CD14-positive monocyte (primary cell): Measurements from ENCODE around the gene TBC1D19. TPM values are rescaled to one million over a fixed set of nuclear protein-coding genes. Genes with fewer than 3 reads are reported as not detected.

Experiments
- DNase-seq, 3 donors: peaks; one replicate each; pipeline ENCODE4 v3.0.0-alpha.2; 2011 to 2022
- H2AFZ ChIP-seq: 2 replicates; pipeline ENCODE4 v1.6.0; 2012; ENCODE audit warnings: mild to moderate bottlenecking, low read depth, low read length, inconsistent platforms; ENCODE audit not compliant: insufficient read depth, poor library complexity, severe bottlenecking
- H3K27ac ChIP-seq, 2 donors: 1 replicate in 1 of 2; 2 replicates in 1 of 2; pipeline ENCODE4 v1.5.1; 2012 to 2013; ENCODE audit warnings: low read length in 2 of 2, control low read depth in 1 of 2, inconsistent platforms in 1 of 2, low read depth in 1 of 2, mild to moderate bottlenecking in 1 of 2
- H3K27me3 ChIP-seq, 2 donors: one replicate each; pipeline versions ENCODE4 v1.6.0 to v1.6.1; 2011 to 2013; ENCODE audit warnings: low read length in 2 of 2; ENCODE audit not compliant: control insufficient read depth in 2 of 2, insufficient read depth in 2 of 2
- H3K36me3 ChIP-seq, 2 donors: replicated peaks in 1 of 2; 1 replicate in 1 of 2; 2 replicates in 1 of 2; pipeline versions ENCODE4 v1.5.1 to v1.6.1; 2012 to 2013; ENCODE audit warnings: low read length in 2 of 2, control low read depth in 1 of 2, inconsistent platforms in 1 of 2, mild to moderate bottlenecking in 1 of 2; ENCODE audit not compliant: insufficient read depth in 2 of 2, control insufficient read depth in 1 of 2
- H3K4me1 ChIP-seq, 2 donors: 1 replicate in 1 of 2; 2 replicates in 1 of 2; pipeline versions ENCODE4 v1.5.1 to v1.6.1; 2012 to 2013; ENCODE audit warnings: low read length in 2 of 2, control low read depth in 1 of 2, inconsistent platforms in 1 of 2, mild to moderate bottlenecking in 1 of 2, moderate library complexity in 1 of 2; ENCODE audit not compliant: insufficient read depth in 2 of 2, control insufficient read depth in 1 of 2
- H3K4me2 ChIP-seq: replicated peaks from 2 replicates; pipeline ENCODE3; 2012; ENCODE audit warnings: low read length, moderate library complexity, mild to moderate bottlenecking; ENCODE audit not compliant: poor library complexity, severe bottlenecking; ENCODE audit errors: extremely low read depth
- H3K4me3 ChIP-seq, 3 experiments: fragments of 200-600 bp in 1 of 3; sonication (generic) in 1 of 3; replicated peaks in 1 of 3; 1 replicate in 2 of 3; 2 replicates in 1 of 3; pipeline ENCODE4 v1.5.1; 2011 to 2013; ENCODE audit warnings: low read length in 3 of 3, mild to moderate bottlenecking in 3 of 3, control low read depth in 2 of 3, low read depth in 2 of 3, inconsistent platforms in 1 of 3, moderate library complexity in 1 of 3
- H3K79me2 ChIP-seq: 2 replicates; pipeline ENCODE4 v1.6.0; 2012; ENCODE audit warnings: mild to moderate bottlenecking, control low read depth, inconsistent platforms, low read length, moderate library complexity; ENCODE audit not compliant: insufficient read depth
- H3K9ac ChIP-seq: 2 replicates; pipeline ENCODE4 v1.6.0; 2017; ENCODE audit warnings: low read length, mild to moderate bottlenecking; ENCODE audit not compliant: insufficient read depth, poor library complexity, severe bottlenecking
- H3K9me3 ChIP-seq, 2 donors: replicated peaks in 1 of 2; 1 replicate in 1 of 2; 2 replicates in 1 of 2; pipeline versions ENCODE4 v1.5.1 to v1.6.1; 2012 to 2013; ENCODE audit warnings: low read length in 2 of 2, control low read depth in 1 of 2; ENCODE audit not compliant: control insufficient read depth in 1 of 2, insufficient read depth in 1 of 2
- H4K20me1 ChIP-seq: 2 replicates; pipeline ENCODE4 v1.6.0; 2012; ENCODE audit warnings: mild to moderate bottlenecking, low read length, control low read depth, moderate library complexity; ENCODE audit not compliant: insufficient read depth
- H3K27ac Mint-ChIP-seq, 7 donors: one replicate each; pipeline ENCODE4 v1.8.0; 2020; ENCODE audit warnings: mild to moderate bottlenecking in 7 of 7, mixed read lengths in 7 of 7, moderate library complexity in 6 of 7, inconsistent platforms in 2 of 7
- H3K27me3 Mint-ChIP-seq, 3 donors: one replicate each; pipeline ENCODE4 v1.8.0; 2021 to 2022; ENCODE audit warnings: low read depth in 3 of 3, mild to moderate bottlenecking in 3 of 3, mixed read lengths in 3 of 3, moderate library complexity in 3 of 3, inconsistent platforms in 1 of 3
- H3K36me3 Mint-ChIP-seq, 2 donors: one replicate each; pipeline ENCODE4 v1.8.0; 2020; ENCODE audit warnings: mixed read lengths in 2 of 2, inconsistent platforms in 1 of 2, mild to moderate bottlenecking in 1 of 2
- H3K4me1 Mint-ChIP-seq: one replicate; pipeline ENCODE4 v1.8.0; 2020; ENCODE audit warnings: mild to moderate bottlenecking, mixed read lengths
- H3K4me3 Mint-ChIP-seq, 2 donors: one replicate each; pipeline ENCODE4 v1.8.0; 2020; ENCODE audit warnings: mild to moderate bottlenecking in 2 of 2, mixed read lengths in 2 of 2, moderate library complexity in 1 of 2
- H3K9me3 Mint-ChIP-seq, 7 donors: one replicate each; pipeline ENCODE4 v1.8.0; 2020 to 2022; ENCODE audit warnings: mixed read lengths in 7 of 7, mild to moderate bottlenecking in 6 of 7, moderate library complexity in 6 of 7, inconsistent platforms in 2 of 7
- WGBS: methylation state at CpG from one replicate; pipeline ENCODE4 v1.1.5; 2013; ENCODE audit warnings: missing lambda C conversion rate; ENCODE audit not compliant: insufficient coverage; 5-methylcytosine and 5-hydroxymethylcytosine counted together
- intact Hi-C, 2 donors: fragments of 100-400 bp; cut with micrococcal nuclease; formaldehyde crosslinking; loops; one replicate each; pipeline versions ENCODE4 v1.15.0 to v1.15.1; 2023
- polyA plus RNA-seq, 3 donors: library from polyadenylated mRNA; depleted of rRNA in 1 of 3; unstranded in 2 of 3; stranded (reverse) in 1 of 3; fragments of 300-500 nt in 2 of 3; fragments of >200 nt in 1 of 3; fragmentation: Illumina TruSeq in 2 of 3; gene quantifications; 1 replicate in 2 of 3; 2 replicates in 1 of 3; pipeline ENCODE4 v1.2.3, GENCODE V29; 2012 to 2021
- TF ChIP-seq, protein P1 (sequence below): fragments of 200-600 bp; IDR thresholded peaks from one replicate; pipeline ENCODE4 v1.8.0; 2022; ENCODE audit warnings: antibody characterized with exemption, mild to moderate bottlenecking

Gene TBC1D19
- polyA plus RNA-seq, 3 donors = 0.19 to 0.84 (median 0.33) TPM

DNA sequence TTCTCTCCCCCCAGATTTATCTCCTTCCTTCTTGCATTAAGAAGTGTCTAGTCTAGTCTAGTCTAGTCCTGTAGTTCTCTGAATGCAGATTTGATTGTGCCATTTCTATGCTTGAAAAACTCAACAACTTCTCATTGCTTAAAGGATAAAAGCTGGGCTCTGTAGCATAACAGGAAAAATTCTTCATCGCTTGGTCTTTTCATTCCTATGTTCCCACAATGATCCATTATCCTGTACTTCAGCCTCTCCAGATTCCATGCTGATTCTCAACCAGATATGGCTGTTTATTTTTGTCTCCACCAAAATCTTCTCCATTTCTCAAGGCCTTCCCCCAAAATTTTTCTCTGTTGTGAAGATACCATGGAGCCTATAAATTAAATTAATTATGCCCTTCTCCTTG, 173.9 kb downstream of the TBC1D19 start:
- H3K27ac Mint-ChIP-seq = no peak overlapping the region

DNA sequence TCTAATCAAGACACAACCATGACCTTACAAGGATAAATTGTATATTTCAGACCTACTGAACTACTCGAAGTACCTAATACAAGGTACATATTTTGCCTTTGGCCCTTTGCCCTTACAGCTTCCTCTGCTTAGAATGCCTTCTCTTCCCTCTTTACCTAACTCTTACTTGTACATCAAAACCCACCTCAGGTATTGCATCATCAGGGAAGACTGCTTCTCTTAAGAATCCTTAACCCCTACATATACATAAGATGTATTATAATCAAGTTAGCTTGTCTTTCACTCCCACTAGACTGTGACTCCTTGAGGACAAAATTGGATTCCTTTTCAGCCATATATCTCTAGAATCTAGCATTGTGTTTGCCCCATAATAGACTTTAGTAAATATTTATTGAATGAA, 175.0 kb downstream of the TBC1D19 start:
- H3K4me1 Mint-ChIP-seq = peaks cover 13% of the 10 kb centered on the region
- TF ChIP-seq, protein P1, sequence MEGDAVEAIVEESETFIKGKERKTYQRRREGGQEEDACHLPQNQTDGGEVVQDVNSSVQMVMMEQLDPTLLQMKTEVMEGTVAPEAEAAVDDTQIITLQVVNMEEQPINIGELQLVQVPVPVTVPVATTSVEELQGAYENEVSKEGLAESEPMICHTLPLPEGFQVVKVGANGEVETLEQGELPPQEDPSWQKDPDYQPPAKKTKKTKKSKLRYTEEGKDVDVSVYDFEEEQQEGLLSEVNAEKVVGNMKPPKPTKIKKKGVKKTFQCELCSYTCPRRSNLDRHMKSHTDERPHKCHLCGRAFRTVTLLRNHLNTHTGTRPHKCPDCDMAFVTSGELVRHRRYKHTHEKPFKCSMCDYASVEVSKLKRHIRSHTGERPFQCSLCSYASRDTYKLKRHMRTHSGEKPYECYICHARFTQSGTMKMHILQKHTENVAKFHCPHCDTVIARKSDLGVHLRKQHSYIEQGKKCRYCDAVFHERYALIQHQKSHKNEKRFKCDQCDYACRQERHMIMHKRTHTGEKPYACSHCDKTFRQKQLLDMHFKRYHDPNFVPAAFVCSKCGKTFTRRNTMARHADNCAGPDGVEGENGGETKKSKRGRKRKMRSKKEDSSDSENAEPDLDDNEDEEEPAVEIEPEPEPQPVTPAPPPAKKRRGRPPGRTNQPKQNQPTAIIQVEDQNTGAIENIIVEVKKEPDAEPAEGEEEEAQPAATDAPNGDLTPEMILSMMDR = no peak
- no peaks in the 10 kb centered on the region for H3K9me3 Mint-ChIP-seq
- H3K36me3 Mint-ChIP-seq = peaks cover 0 to 2% of the 10 kb centered on the region in 2 donors
- H3K79me2 ChIP-seq = no peaks in the 10 kb centered on the region
- no peak overlapping the region for H3K27ac ChIP-seq
- no peaks in the 10 kb centered on the region for H3K27me3 ChIP-seq
- H3K4me3 Mint-ChIP-seq = no peak overlapping the region
- H3K27ac Mint-ChIP-seq = no peak overlapping the region
- intact Hi-C loops = no loop called here
- no peak overlapping the region for H3K9ac ChIP-seq
- no peaks in the 10 kb centered on the region for H4K20me1 ChIP-seq
- peaks cover 10 to 12% of the 10 kb centered on the region in 2 donors for H3K4me1 ChIP-seq
- no peak for DNase-seq
- H2AFZ ChIP-seq = no peak overlapping the region
- no peak overlapping the region for H3K4me3 ChIP-seq
- WGBS = no CpG with 5 or more reads among the region's 1 CpG
- no peaks in the 10 kb centered on the region for H3K9me3 ChIP-seq
- no peak overlapping the region for H3K4me2 ChIP-seq
- no peaks in the 10 kb centered on the region for H3K36me3 ChIP-seq
- peaks cover 0 to 3% (median 3%) of the 10 kb centered on the region in 3 donors for H3K27me3 Mint-ChIP-seq

More for the DNA sequence above, 173.9 kb downstream of the TBC1D19 start:
- intact Hi-C loops = no loop called here
- Mint-ChIP-seq H3K36me3 (peaks cover 0 to 2% of the 10 kb centered on the region in 2 donors), H3K4me1 (peaks cover 4% of the 10 kb centered on the region), H3K4me3 (no peak overlapping the region), H3K27me3 (peaks cover 0 to 3% (median 3%) of the 10 kb centered on the region in 3 donors), H3K9me3 (no peaks in the 10 kb centered on the region)
- peaks cover 0 to under 1% of the 10 kb centered on the region in 2 donors for H3K4me1 ChIP-seq
- H3K27me3 ChIP-seq = no peaks in the 10 kb centered on the region
- H3K36me3 ChIP-seq = no peaks in the 10 kb centered on the region
- TF ChIP-seq, protein P1 = no peak
- no peak overlapping the region for H2AFZ ChIP-seq
- 100% methylated on average over 1 of the region's 1 CpG for WGBS
- no peaks in the 10 kb centered on the region for H3K79me2 ChIP-seq
- no peak overlapping the region for H3K4me3 ChIP-seq
- no peaks in the 10 kb centered on the region for H4K20me1 ChIP-seq
- H3K9ac ChIP-seq = no peak overlapping the region
- H3K9me3 ChIP-seq = no peaks in the 10 kb centered on the region
- no peak overlapping the region for H3K4me2 ChIP-seq
- no peak for DNase-seq
- H3K27ac ChIP-seq = no peak overlapping the region
